ENCODE data around the gene ZNF746.
A peak's percentile ranks its signal among the peaks of the same experiment; 100 is the strongest.
"Not testable (repeated sequence)": the region's sequence is repeated elsewhere in the genome, so short reads cannot be mapped to it uniquely, and the experiment has no call there.

ZNF746 gene

DNA sequence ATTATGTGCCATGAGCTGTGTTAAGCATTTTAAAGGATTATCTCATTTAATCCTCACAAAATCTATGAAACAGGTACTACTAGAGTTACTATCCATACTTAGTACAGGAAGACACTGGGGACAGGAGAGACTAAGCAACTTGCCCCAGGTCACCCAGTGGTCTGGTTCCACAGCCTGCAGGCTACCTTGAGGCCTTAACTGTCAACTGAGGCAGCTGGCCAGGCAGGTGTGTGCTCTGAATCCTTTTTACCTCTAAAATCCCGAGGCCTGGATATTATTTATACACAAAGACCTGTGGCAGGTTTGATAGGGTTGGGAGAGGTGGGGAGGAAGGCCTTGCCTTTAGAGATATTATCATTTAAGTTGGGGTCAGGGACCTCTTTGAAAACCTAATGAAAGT lies 39.8 kb downstream of the ZNF746 start:
- no peak for DNase-seq

DNA sequence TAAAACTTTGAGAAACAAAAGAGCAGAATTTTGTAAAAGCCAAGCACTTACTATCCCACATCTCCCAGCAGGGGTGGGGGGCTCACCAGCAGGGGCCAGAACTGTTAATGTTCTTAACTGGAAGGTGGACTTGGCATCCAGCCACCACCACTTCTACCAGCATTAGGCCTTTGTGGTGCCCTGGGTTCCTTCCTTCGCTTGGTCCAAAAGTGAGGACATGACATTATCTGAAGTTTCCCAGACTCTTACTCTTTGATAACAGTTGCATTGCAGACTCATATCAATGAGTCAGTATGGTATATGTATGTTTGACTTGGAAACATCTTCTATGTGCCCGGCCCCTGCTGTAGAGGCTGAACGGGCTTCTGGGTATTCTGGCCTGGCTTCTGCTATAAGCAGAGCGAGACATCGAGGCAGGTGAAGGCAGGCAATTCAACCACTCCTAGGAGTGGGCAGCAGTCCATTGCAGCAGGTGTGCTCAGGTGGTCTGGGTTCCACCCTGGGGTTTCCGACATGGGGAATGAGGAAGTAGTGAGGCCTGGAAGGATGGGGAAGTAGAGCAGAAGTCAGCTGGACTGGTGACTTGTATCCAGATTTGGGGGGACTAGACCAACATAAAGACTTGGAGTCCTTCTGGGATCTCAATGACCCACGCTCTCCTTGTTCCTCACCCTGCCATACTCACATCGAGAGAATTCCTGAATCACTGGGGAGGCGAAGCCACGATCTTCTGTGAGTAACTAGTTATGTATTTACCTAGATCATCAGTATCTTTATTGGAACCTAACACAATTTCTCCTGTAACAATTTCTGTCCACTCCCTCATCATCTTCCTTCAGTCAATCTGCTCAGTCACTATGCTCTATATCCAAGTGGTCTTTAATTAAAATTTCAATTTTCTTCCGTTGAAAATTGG lies 40.8 kb downstream of the ZNF746 start:
- DNase-seq, result no peak

DNA sequence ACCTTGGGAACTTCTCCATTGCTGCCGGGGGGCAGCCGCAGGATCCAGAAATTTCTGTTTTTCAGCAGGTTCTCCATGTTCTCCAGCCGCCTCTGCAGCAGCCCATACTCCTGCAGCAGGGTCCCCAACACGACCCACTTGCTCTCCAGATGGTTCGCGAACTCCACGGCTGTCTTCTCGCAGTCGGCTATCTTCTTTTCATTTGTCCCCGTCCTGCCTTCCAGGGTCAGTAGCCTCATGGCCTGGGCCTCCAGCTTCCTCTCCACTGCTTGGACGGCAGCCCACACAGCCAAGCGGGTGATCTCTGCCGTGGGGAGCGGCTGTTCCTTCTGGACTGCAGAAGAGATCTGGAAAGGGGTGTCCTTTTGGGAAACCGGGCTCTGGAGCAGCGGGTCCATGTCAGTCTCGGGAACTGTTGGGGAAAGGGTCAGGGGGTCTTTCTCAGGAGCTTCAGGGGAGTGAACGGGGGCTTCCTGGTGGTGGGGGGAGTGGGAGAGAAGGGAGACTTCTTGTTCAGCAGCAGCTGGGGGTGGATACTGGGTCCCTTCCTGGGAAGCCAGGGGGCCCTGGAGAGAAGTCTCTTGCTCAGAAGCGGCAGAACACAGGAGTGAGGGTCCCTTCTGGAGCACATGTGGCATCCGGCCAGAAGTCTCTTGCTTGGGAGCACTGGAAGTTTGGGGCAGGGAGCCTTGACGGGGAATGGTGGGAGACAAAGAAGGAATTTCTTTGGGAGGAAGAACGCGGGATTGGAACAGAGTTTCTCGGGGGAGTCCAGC lies 42.2 kb downstream of the ZNF746 start:
- DNase-seq, result no peak

DNA sequence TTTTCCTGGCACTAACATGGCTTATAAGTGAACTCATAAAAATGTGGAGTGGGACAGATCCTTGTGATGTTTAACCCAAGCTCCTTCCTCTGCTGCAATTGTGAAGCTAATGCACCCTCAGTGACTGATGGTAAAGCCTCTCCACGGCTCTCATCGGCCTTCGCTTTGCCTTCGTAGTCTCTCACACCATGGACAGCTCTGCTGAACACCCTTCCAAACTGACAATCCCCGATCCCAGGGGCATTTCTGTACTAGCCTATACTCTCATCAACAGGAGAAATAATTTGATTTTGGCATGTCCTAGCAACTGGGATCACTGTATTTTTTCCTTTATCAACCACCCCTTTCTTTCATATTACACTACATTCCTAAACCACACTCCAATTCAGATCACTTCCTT lies 42.9 kb downstream of the ZNF746 start:
- DNase-seq, result no peak

DNA sequence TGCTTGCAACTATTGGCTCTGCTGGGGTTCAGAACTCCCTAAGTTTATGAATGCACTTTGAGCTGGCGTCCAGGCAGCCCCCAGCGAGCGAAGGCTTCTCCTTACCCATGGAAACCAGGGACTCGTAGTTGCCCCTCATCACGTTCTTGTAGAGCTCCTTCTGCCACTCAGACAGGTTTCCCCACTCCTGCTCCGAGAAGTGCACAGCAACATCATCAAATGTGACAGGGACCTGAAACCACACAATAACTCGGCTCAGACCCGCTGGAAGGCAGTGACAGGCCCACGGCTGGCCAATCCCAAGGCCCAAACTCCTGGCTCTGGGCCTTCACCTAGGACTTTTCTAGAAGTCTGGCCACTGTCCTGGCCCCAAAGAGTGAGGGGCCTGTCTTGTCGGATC lies 43.6 kb downstream of the ZNF746 start:
- DNase-seq, result no peak

DNA sequence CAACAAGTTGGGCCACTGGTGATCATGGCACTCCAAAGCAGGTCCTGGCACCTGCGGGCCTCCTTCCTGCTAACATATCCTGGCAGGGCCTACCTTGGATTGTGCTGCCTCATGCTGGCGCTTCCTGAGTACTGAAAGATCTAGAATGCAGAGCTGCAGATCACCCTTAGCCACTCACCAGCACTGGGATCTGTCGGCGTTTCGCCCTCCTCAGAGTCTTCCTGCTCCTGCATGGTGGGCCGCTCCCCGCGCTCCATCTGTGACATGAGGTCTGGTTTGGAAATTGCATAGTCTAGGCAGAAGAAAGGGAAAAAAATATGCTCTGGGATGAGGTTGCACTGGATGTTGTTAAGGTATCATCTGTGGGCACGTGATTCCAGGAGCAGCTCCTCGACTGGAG lies 46.8 kb downstream of the ZNF746 start:
- no peak for DNase-seq

DNA sequence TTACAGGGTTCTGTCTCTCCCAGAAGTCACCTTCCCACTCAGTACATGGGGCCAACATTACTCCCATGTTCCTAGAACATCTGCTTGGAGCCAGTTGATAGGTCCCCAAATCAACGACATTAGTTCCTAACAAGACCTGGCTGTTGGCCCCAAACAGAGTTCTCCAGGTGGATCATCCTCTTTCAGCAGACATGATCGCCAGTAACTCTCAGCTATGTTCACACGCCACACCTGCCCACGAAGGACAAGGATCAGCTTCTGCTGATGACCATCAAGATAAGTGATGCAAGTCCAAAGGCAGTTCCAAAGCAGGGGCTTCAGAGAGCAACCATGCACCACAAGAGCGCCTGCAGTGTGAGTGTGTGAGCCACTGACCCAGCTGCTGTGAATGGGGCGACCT lies 47.7 kb downstream of the ZNF746 start:
- DNase-seq, result no peak

DNA sequence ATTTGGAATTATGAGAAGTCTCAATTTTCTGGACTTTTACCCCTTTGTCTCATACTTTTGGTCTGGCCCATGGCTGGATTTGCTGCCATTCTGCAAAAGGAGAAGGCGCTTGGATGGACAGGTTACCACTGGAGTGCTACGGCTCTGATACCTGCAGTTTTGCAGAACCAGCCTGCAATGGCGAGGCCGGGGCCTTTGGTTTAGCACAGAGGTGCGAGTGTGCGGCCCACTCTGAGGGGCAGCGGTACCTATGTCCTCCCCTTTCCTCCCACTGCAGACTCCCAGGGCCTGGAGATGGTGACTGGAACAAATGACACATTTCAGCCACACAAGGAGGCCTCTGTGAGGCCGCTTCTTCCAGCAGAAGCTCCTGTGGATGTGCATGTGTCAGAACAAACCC lies 48.6 kb downstream of the ZNF746 start:
- DNase-seq, result no peak

DNA sequence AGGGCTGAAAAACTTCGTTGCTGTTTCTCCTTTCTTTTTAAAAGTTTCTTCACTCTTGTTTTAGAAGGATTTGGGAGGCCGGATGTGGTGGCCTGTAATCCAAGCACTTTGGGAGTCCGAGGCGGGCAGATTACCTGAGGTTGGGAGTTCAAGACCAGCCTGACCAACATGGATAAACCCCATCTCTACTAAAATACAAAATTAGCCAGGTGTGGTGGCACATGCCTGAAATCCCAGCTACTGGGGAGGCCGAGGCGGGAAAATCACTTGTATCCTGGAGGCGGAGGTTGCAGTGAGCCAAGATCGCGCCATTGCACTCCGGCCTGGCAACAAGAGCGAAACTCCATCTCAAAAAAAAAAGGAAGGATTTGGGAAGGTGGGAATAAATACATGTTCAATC lies 51.6 kb downstream of the ZNF746 start:
- DNase-seq, result not testable (repeated sequence)

DNA sequence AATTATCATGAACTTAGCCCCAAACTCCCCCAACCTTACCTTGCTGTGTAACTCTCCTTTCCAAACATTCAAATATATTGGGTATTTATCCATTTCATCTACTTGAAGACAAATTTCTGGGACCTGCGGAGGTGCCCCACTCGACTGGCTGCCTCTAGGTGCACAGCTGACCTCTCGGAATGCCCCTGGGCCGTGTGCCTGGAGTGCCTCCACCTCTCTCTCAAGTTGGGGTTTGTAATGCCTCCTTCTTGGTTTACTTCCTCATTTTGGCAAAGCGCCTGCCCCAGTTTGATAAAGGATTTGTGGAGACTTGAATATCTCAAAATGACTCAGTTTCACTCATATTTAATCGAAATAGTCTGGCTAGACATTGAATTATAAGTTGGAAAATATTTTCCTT lies 53.3 kb downstream of the ZNF746 start:
- peak; percentile 62 for DNase-seq

DNA sequence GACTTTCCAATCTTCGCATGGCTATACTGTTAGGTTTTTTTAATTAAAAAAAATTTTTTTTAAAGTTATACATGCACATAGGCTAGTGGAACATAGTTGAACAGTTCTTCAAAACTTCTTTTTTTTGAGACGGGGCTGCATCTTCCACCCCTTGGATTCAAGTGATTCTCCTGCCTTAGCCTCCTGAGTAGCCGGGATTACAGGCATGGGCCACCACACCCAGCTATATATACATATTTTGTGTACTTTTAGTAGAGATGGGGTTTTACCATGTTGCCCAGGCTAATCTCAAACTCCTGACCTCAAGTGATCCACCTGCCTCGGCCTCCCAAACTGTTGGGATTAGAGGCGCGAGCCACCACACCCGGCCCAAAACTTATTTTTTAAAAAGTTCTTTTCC lies 54.1 kb downstream of the ZNF746 start:
- DNase-seq, result no peak

DNA sequence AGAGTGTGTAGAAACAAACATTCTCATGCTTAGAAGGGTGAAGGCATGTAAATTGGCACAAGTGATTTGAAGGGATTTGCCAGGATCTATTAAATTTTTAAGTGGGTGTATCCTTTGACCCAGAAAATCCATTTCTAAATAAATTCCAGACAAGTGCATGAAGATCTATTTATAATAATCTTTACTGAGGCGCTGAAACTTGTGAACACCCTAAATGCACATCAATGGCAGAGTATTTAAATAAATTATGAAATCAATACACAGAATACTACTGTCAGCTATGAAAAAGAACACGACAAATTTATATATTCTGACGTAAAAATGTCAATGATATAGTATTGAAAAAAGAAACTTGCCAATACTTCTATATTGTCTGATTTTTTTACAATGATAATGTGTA lies 54.7 kb downstream of the ZNF746 start:
- no peak for DNase-seq

DNA sequence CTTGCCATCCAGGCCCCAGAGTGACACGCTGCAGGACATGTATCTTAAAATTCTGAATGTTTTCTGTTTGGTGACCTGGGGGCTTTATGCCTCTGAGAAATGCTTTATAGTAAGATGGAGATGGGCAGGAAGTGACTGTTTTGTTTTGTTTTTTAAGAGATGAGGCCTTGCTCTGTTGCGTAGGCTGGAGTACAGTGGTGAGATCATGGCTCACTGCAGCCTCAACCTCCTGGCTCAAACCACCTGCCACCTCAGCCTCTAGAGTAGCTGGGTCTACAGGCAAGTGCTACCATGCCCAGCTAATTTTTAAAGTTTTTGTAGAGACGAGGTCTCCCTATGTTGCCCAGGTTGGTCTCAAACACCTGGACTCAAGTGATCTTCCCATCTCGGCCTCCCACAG lies 57.4 kb downstream of the ZNF746 start:
- DNase-seq, result no peak

DNA sequence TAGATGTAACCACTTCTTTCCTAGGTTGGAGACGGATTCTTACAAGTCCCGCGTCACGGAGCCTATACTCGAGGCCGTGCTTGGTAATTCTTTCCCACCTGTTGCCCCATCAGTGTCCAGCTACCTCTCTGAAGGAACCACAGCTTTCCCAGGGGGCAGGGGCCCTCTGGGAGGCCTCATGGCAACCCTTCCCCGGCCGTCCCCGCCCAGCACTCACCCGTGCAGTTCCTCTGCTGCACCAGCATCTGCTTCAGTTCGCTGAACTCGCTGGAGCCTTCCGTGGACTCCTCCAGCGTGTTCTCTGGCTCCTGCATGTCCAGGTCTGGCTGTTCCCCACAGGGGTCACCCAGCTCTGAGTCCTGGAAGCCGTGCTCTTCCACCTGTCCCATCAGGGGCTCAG lies 61.3 kb downstream of the ZNF746 start:
- DNase-seq, result no peak

DNA sequence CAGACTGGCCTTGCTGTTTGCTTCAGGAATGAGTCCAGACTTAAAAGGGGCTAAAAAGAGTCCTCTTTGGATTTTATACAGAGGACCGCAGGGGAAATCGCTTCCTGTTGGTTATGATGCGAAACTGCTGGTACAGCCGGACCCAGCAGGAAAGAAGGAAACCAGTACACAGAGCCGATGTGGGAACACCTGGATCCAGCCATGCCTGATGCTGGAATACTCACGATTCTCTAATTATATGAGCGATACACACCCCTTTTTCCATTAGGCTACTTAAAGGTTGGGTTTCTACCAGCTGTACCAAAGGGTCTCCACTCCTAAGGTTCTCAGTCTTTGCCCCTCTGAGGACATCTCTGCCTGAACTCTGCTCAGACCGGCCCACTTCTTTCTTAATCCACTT lies 64.5 kb downstream of the ZNF746 start:
- DNase-seq, result no peak

DNA sequence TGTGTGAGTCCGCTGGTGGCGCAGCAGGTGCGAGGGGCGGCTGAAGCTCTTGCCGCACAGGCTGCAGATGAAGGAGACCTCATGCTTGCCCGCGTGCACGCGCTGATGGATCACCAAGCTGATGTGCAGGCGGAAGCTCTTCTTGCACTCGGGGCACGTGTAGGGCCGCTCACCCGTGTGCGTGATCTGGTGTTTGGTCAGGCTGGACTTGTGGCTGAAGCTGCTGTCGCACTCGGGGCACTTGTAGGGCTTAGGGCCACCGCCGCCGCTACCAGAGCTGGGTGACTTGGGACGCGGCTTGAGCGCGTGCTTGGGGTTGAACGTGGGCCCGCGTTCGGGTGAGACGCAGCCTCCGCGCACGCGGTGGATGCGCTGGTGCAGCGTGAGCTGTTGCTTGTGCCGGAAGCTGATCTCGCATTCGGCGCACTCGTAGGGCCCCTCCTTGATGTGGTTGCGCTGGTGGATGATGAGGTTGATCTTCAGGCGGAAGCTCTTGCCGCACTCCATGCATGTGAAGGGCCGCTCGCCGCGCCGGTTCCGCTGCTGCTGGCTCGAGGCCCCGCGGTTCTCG lies 65.4 kb downstream of the ZNF746 start:
- no peak for DNase-seq

DNA sequence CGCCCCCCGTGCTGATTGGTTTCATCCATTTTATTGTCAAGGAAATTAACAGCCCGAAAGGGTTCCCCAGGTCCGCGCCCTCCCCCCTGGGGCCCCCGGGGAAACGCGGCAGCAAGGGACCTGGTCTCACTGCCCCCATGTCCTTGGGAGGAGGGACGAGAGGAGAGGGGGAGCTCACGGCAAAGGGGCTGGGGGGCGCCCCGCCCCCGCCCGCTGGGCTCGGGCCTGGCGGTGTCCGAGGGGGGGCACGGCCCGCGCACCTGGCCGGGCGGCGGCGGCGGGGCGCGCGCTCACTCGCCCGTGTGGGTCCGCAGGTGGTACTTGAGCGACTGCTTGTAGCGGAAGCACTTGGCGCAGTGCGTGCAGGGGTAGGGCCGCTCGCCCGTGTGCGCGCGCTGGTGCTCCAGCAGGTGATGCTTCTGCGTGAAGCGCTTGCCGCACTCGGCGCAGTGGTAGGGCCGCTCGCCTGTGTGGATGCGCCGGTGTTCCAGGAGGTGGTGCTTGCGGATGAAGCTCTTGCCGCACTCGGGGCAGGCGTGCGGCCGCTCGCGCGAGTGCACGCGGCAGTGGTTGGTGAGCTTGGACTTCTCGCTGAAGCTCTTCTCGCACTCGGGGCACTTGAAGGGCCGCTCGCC lies 66.0 kb downstream of the ZNF746 start:
- DNase-seq, result no peak

DNA sequence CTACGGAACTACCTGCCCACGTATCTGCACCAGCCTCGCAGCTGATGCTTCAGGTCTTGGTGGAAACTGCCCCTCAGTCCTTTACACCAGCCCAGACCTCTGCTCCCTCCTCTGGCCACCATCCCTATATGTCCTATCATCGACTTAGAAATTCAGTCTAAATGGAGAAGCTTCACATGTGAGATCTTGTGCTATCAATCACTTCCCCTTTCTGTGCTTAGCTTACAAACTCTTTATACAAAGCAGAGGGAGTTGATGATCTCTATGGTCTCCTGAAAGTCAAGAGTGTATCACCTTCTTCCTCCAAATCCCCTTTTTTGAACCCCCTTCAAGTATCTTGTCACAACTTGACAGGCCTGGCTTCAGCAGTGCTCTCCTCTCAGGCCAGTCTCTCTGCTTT lies 67.4 kb downstream of the ZNF746 start:
- DNase-seq, result peak; percentile 56

DNA sequence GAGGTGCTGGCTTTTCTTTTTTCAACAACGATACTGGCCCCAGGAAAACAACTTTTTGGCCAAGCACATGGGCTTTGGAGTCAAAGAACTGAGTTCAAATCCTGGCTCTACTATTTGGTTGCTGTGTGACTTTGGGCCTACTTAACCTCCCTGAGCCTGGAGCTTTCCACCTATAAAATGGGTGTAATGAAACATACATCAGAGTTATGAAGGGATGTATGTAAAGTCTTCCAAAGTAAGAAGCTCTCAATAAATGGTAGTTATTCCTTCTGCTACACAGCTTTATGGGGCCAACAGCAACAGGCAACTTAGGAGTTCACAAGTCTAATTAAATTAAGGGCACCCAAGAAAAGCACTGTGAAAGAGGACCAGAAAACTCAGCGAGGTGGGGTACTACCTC lies 69.7 kb downstream of the ZNF746 start:
- DNase-seq, result no peak

DNA sequence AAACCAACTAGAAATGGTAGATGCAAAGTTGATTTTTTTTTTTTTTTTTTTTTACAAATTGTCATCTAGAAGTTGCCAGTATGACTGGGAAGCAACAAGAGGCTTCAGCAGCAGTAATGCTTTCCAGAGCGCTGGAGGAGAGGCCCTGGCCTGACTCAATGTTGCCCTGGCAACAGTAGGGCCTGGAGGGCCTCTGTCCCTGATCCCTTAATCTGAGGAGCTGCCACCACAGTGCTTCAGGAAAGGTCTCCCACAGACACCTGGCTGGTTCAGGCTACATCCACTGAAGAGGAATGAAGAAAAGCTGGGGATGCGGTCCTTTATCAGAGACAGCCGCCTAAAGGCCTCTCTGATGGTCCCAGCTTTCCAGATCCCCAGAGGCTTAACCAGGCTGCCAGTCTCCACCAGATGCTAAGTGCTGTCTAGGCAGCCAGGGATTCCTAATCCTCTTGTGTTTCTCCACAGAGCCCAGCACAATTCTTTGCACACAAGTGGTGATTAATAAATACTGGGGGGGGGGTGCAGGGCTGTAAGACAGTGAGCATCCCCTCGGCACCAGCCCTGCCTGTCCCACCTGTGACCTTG lies 70.4 kb downstream of the ZNF746 start:
- no peak for DNase-seq

DNA sequence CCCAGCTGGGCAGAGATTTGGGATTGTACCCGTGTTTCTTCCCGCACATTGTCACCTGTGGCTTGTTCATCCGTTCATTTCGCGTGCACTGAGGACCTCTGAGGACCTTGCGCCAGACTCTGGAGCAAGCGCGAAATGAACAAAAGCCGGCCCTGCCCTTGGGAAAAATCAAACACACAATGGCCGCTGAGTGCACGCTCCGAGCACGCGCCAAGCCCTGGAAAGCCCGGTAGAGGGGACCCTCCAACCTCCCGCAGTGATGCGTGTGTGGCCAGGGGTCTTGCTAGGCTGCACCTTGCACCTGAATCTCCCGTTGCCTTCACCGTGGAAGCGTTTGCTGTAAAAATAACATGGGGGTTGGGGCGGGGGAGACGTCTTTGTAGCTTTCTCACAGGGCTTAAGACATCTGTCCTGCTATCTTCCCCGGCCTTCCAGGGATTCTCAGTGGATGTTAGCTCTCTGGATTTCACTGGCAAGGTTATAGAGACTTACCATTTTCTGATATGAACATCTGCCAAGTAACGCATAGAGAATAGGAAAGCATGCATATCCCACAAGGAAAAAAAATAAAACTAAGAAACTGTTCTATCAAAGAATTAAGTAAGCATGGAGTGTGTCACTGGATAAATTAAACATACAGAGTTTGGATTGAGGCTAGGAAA lies 74.0 kb downstream of the ZNF746 start:
- no peak for DNase-seq

DNA sequence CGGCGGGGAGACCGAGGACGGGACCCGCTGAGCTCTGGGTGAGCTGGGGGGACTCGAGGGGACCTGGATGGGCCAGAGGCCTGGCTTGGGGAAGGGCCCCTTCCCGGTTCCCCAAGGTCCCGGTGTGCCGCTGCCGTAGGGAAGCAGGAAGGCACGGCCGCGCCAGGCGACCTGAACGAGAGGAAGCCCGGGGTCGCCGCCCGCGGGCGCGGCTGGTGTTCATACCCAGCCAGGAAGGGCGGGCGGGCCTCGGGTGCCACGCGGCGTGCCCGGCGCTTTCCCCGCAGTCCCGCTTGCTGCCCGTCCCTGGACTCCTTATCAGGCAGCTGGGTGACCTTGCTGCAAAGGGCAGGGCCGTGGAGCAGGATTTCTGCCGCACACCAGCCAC lies 74.7 kb downstream of the ZNF746 start:
- DNase-seq, result no peak

Measured in OCI-M1 (cell line).